Measurements from ENCODE around the gene BMPER.

GRCh38 chr7:33905389-33906032, at the start of gene BMPER:
- no peak for TF ChIP-seq CTCF (IDR thresholded peaks at IDR 0.05)
- no peak for TF ChIP-seq POLR2A (IDR thresholded peaks at IDR 0.05)
- no peak for TF ChIP-seq EP300 (IDR thresholded peaks at IDR 0.05)

Data from tibial nerve (tissue), 4 donors.